HepG2 (cell line): Measurements from ENCODE around the gene LZTR1. TPM values are rescaled to one million over a fixed set of nuclear protein-coding genes. Genes with fewer than 3 reads are reported as not detected.

Source experiments
- ADNP ChIP-seq: sonication (generic); formaldehyde crosslinking; IDR thresholded peaks from 2 replicates; pipeline ENCODE4 v1.4.0; 2020; ENCODE audit warnings: missing genetic modification reagents
- AGO1 ChIP-seq: fragments of 200-400 bp; formaldehyde crosslinking; IDR thresholded peaks from 2 replicates; pipeline ENCODE4 v1.6.1; 2017; ENCODE audit warnings: mild to moderate bottlenecking, low read depth, low read length, moderate library complexity; ENCODE audit not compliant: poor library complexity, severe bottlenecking
- E2F2 ChIP-seq: sonication (generic); formaldehyde crosslinking; IDR thresholded peaks from 2 replicates; pipeline ENCODE4 v1.4.0; 2020; ENCODE audit warnings: missing genetic modification reagents, borderline replicate concordance
- ELF3 ChIP-seq: IDR thresholded peaks from 2 replicates; pipeline ENCODE4 v1.6.1; 2016; ENCODE audit warnings: missing genetic modification reagents, missing compliant biosample characterization
- HBP1 ChIP-seq: IDR thresholded peaks from 2 replicates; pipeline ENCODE4 v1.6.1; 2016; ENCODE audit warnings: low read depth, control low read depth
- HMG20B ChIP-seq: conservative IDR thresholded peaks from 2 replicates; pipeline ENCODE4 v1.6.1; 2016; ENCODE audit warnings: missing genetic modification reagents, missing compliant biosample characterization
- IRX3 ChIP-seq: sonication (generic); formaldehyde crosslinking; IDR thresholded peaks from 2 replicates; pipeline ENCODE4 v1.8.1; 2023; ENCODE audit warnings: mild to moderate bottlenecking, low read depth, missing genetic modification reagents, borderline replicate concordance
- JDP2 ChIP-seq: sonication (generic); formaldehyde crosslinking; IDR thresholded peaks from 2 replicates; pipeline ENCODE4 v1.8.1; 2022; ENCODE audit warnings: missing genetic modification reagents, borderline replicate concordance
- KMT2B ChIP-seq: IDR thresholded peaks from 2 replicates; pipeline ENCODE4 v1.6.1; 2016; ENCODE audit warnings: missing genetic modification reagents, missing compliant biosample characterization
- SRSF4 ChIP-seq: fragments of 200-400 bp; formaldehyde crosslinking; IDR thresholded peaks from one replicate; pipeline ENCODE4 v1.6.1; 2018; ENCODE audit warnings: mild to moderate bottlenecking, low read depth, low read length, moderate library complexity; ENCODE audit not compliant: poor library complexity, severe bottlenecking
- TGIF2 ChIP-seq: IDR thresholded peaks from 2 replicates; pipeline ENCODE4 v1.6.1; 2016; ENCODE audit warnings: control low read depth, missing compliant biosample characterization
- THRA ChIP-seq: sonication (generic); formaldehyde crosslinking; IDR thresholded peaks from 2 replicates; pipeline ENCODE4 v1.4.0; 2020; ENCODE audit warnings: missing genetic modification reagents, borderline replicate concordance
- ZBED4 ChIP-seq: sonication (generic); formaldehyde crosslinking; IDR thresholded peaks from 2 replicates; pipeline ENCODE4 v1.4.0; 2020; ENCODE audit warnings: missing genetic modification reagents, borderline replicate concordance
- ZNF280B ChIP-seq: sonication (generic); formaldehyde crosslinking; IDR thresholded peaks from 2 replicates; pipeline ENCODE4 v1.5.0; 2020; ENCODE audit warnings: missing genetic modification reagents, mild to moderate bottlenecking, borderline replicate concordance
- ZNF75D ChIP-seq: sonication (generic); formaldehyde crosslinking; IDR thresholded peaks from 2 replicates; pipeline ENCODE4 v1.8.1; 2023; ENCODE audit warnings: missing genetic modification reagents, mild to moderate bottlenecking, borderline replicate concordance
- ZSCAN22 ChIP-seq: sonication (generic); formaldehyde crosslinking; IDR thresholded peaks from 2 replicates; pipeline ENCODE4 v1.4.0; 2020; ENCODE audit warnings: mild to moderate bottlenecking, missing genetic modification reagents
- polyA plus RNA-seq, 8 experiments: library from polyadenylated mRNA; depleted of rRNA in 3 of 8; stranded (reverse) in 7 of 8; unstranded in 1 of 8; fragments of >200 nt; fragmentation: Illumina TruSeq in 4 of 8; extraction: Trizol in 4 of 8; gene quantifications; 2 replicates each; pipeline versions ENCODE4 v1.2.1 to v1.2.3, GENCODE V29; 2011 to 2016; ENCODE audit warnings: low read depth in 4 of 8, missing spikeins in 1 of 8, mixed read lengths in 1 of 8; ENCODE audit not compliant: insufficient read depth in 1 of 8
- total RNA-seq, 5 experiments: library from RNA; depleted of rRNA; stranded (reverse); fragments of >200 nt; fragmentation: Illumina TruSeq; extraction: Trizol; gene quantifications; 2 replicates each; pipeline ENCODE4 v1.2.3, GENCODE V29; 2016; ENCODE audit warnings: low read depth in 1 of 5

LZTR1 gene
- total and polyA plus RNA-seq, 2 of the 13 experiments (the other 11 are each of a cell fraction or from before 2014, with no cell fraction given), result 21.8 to 22.4 TPM

- no peak for TF ChIP-seq ZSCAN22 (CRISPR knock-in tag)
- peak; percentile 95; the same call in 1 of the 2 replicates for TF ChIP-seq E2F2 (CRISPR knock-in tag)
- TF ChIP-seq IRX3 (CRISPR knock-in tag), result peak; percentile 95
- TF ChIP-seq ZNF75D (CRISPR knock-in tag), result no peak
- no peak for TF ChIP-seq ADNP (CRISPR knock-in tag)
- peak; percentile 42; the same call in 1 of the 2 replicates for TF ChIP-seq ELF3 (CRISPR knock-in tag)
- TF ChIP-seq AGO1, result peak; percentile 96
- no peak for TF ChIP-seq JDP2 (CRISPR knock-in tag)
- peak; percentile 58; the same call in 1 of the 2 replicates for TF ChIP-seq HBP1
- peak; percentile 74; the same call in 1 of the 2 replicates for TF ChIP-seq KMT2B (CRISPR knock-in tag)
- TF ChIP-seq ZBED4 (CRISPR knock-in tag), result peak; percentile 81; the same call in 1 of the 2 replicates
- TF ChIP-seq ZNF280B (CRISPR knock-in tag), result peak; percentile 80; the same call in 1 of the 2 replicates
- TF ChIP-seq SRSF4, result no peak
- 0 out of 2 replicates have a peak, but pooled peaks have one; percentile 7 for TF ChIP-seq THRA (CRISPR knock-in tag)
- TF ChIP-seq HMG20B, result 0 out of 2 replicates have a peak, but pooled peaks have one; percentile 21
- TF ChIP-seq TGIF2 (CRISPR knock-in tag), result no peak; the same call in 1 of the 2 replicates
These were observed at the start of gene LZTR1 (continued) for GRCh38 chr22:20981787-20982562.
